AG10803 (cell line): Measurements from ENCODE around the gene ARHGAP4.

Experiments used
- DNase-seq: peaks from one replicate; pipeline ENCODE4 v3.0.0; 2010; ENCODE audit warnings: low read depth
- H3K4me3 ChIP-seq: 2 replicates; pipeline ENCODE4 v1.5.1; 2011; ENCODE audit warnings: mild to moderate bottlenecking, low read length, control low read depth
- TF ChIP-seq, protein P1 (sequence below): conservative IDR thresholded peaks from 2 replicates; pipeline ENCODE4 v1.5.1; 2011; ENCODE audit warnings: mild to moderate bottlenecking, low read length, control low read depth, inconsistent platforms

ARHGAP4 gene

DNA sequence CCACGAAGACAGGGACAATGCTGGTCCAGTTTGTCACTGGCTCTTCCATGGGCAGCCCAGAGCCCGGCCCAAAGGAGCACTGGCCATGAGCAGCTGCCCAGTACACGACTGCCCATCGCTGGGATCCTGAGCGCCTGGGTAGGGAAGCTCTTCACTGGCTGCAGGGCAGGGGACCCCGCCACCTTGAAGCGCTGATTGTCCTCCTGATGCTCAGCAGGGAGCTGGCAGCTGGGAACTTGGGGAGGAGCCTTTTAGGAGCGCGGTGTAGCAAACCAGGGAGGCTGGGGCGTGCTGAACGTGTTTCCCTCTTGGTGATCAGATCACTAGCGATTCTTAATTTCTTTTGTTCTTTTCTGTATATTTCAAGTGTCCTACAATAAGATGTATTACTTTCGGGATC is 41.9 kb downstream of the ARHGAP4 start:
- TF ChIP-seq, protein P1, sequence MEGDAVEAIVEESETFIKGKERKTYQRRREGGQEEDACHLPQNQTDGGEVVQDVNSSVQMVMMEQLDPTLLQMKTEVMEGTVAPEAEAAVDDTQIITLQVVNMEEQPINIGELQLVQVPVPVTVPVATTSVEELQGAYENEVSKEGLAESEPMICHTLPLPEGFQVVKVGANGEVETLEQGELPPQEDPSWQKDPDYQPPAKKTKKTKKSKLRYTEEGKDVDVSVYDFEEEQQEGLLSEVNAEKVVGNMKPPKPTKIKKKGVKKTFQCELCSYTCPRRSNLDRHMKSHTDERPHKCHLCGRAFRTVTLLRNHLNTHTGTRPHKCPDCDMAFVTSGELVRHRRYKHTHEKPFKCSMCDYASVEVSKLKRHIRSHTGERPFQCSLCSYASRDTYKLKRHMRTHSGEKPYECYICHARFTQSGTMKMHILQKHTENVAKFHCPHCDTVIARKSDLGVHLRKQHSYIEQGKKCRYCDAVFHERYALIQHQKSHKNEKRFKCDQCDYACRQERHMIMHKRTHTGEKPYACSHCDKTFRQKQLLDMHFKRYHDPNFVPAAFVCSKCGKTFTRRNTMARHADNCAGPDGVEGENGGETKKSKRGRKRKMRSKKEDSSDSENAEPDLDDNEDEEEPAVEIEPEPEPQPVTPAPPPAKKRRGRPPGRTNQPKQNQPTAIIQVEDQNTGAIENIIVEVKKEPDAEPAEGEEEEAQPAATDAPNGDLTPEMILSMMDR = no peak
- no peak for DNase-seq
- H3K4me3 ChIP-seq = no peak overlapping the region

DNA sequence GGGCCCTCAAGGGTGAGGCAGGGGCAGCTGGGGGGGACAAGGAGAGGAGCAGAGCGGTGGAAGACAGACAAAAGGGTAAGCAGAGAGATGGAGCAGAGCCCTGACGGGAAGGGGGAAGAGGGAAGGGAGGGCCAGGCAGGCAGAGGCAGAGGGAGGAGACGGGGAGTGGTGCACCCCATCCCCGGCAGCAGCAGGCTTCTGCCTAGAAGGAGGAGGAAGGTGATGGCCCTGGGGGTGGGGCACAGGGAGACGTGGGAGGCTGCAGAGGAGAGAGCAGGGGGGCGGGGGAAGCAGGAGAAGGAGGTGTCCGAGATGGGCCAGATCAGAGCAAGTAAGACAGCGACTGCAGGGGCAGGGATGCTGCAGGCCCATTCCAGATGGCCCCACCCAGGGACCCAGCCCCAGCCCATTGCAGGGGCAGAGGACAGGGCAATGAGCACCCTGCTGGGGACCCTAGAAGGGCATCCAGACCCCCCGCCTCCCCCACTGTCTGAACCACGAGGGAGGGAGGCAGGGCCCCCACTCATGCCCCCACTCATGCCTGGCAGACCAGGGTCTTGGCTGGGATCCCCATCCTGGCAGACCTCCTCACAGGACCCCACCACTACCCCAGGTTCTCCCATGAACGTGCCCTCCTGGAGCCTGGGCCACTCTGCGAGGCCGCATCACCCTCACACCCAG is 42.8 kb downstream of the ARHGAP4 start:
- TF ChIP-seq, protein P1 = no peak
- H3K4me3 ChIP-seq = no peak overlapping the region
- no peak for DNase-seq

DNA sequence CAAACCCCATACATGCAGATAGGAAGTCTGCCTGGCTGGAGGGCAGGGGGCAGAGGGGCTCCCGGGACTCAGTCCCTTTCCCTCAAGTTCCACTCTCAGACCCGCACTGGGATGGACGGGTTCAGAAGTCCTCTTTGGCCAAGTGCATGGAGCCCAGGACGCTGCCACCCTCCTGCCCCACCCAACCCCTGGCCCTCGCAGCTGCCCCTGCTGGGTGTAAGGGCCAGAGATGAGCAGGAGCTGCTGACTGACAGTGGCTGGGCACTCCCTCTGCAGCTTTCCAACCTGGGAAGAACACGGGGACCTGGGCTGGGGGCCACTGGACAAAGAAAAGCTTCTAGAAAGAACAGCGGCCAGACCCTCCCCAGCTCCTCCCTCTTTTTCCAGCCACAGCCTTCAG is 43.5 kb downstream of the ARHGAP4 start:
- no peak overlapping the region for H3K4me3 ChIP-seq
- TF ChIP-seq, protein P1 = no peak
- DNase-seq = no peak

DNA sequence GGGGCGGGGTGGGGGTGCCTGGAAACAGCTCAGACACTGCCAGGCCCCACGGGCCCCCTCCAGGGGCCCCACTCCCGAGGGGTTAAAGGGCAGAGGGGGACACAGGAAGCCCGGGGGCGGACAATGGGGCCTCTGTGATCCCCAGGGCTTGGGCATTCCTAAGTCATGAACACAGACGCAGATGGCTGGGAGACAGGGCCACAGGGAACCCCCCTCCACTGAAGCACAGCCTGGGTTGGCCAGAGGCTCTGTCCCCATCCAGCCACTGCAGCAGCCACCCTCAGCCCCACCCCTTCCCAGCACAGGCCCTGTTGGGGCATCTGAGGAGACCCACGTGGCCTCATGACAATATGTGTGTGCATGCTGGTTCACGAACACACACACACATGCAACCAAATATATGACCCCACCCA is 44.0 kb downstream of the ARHGAP4 start:
- H3K4me3 ChIP-seq = no peak overlapping the region
- TF ChIP-seq, protein P1 = no peak
- DNase-seq = peak; percentile 2

DNA sequence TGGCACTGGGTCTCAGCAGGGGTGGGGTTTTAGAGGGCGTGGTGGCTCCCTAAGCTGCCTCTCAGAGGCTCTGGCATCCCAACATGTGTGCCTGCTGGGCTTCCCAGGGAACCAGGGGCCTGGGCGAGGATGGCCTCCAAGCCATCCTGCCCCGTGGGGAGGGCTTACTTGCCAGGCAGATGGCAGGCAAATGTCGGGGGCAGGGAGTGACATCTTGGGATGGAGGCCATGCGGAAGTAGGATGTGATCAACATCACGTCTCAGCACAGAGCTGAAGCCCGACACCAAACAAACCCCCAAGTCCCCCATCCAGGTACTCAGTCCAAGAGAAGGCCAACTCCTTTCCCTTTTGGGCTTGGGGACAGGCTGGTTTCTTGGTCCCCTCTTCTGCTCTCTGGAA is 44.8 kb downstream of the ARHGAP4 start:
- no peak overlapping the region for H3K4me3 ChIP-seq
- TF ChIP-seq, protein P1 = no peak
- no peak for DNase-seq

DNA sequence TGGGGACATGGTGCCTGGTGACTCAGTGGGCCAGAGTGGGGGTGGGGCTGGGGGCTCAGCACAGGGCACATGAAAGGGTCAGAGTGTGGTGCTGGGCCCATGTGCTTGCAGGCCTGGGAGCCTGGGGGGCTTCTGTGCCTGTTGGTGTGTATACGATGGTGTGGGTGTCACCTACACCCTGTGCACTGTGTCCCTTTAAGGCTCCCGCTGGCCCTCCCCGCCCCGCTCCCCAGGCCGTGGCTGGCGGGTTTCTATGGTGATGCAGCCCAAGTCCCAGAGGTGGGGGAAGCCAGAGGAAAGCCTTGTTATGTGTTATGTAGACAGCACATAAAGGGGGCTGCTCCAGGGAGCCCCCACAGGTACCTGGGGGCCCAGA is 45.6 kb downstream of the ARHGAP4 start:
- no peak for DNase-seq
- no peak overlapping the region for H3K4me3 ChIP-seq
- TF ChIP-seq, protein P1 = no peak

DNA sequence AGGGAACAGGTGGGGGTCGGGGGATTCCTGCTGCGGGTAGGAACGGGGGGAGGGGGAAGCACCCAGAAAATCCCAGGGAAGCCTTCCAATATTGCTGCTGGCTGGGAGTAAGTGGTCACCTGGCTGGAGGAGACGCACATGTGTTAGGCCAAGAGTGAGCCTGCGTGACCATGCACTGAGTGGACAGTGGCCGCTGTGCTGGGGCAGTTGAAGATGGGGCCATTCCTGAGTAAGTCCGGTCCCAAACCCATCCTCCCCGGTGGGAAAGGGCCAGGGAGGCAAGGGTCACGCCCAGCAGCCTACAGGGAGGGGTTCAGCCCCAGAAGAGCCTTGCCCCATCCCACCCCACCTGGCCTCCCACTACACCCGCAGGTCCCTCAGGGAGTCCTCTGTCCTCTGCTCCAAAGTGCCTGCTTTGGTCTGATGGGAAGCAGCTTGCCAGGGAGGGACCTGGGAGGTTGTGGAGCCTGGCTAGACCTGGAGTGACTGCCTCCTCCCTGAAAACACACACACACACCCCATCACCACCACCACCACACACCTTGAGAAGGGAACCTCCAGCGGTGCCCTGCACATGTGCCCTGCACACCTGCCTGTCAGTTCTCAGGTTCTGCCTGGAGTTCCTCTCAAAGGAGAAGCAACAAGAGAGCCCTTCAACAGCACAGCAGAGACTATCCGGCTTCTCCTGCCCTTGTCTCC is 46.2 kb downstream of the ARHGAP4 start:
- no peak overlapping the region for H3K4me3 ChIP-seq
- TF ChIP-seq, protein P1 = no peak
- DNase-seq = no peak
